Fibroblast of lung (primary cell): ENCODE results near the gene ADAMTS17. TPM values are rescaled to one million over a fixed set of nuclear protein-coding genes. Genes with fewer than 3 reads are reported as not detected.
A peak's percentile ranks its signal among the peaks of the same experiment; 100 is the strongest.

Experiments used
- DNase-seq, 2 donors: peaks; one replicate each; pipeline versions ENCODE4 v3.0.0 to v3.0.0-alpha.2; 2010; ENCODE audit warnings: low read depth in 2 of 2
- H2AFZ ChIP-seq: 2 replicates; pipeline ENCODE4 v1.5.1; 2012; ENCODE audit warnings: low read length, control low read depth, inconsistent platforms
- H3K27ac ChIP-seq: 2 replicates; pipeline ENCODE4 v1.5.1; 2011; ENCODE audit warnings: low read length, control low read depth; ENCODE audit not compliant: insufficient read depth
- H3K27me3 ChIP-seq: 2 replicates; pipeline ENCODE4 v1.5.1; 2011; ENCODE audit warnings: mild to moderate bottlenecking, low read length; ENCODE audit not compliant: control insufficient read depth, insufficient read depth
- H3K36me3 ChIP-seq: 2 replicates; pipeline ENCODE4 v1.5.1; 2011; ENCODE audit warnings: low read length; ENCODE audit not compliant: control insufficient read depth, insufficient read depth
- H3K4me1 ChIP-seq: 2 replicates; pipeline ENCODE4 v1.5.1; 2011; ENCODE audit warnings: low read length; ENCODE audit not compliant: control insufficient read depth, insufficient read depth; ENCODE audit errors: extremely low read depth
- H3K4me2 ChIP-seq: 2 replicates; pipeline ENCODE4 v1.5.1; 2011; ENCODE audit warnings: low read length, control low read depth; ENCODE audit not compliant: insufficient read depth; ENCODE audit errors: extremely low read depth
- H3K4me3 ChIP-seq, 4 experiments: fragments of 200-600 bp in 1 of 4; sonication (generic) in 1 of 4; replicated peaks in 1 of 4; 2 replicates each; pipeline ENCODE4 v1.5.1; 2011 to 2016; ENCODE audit warnings: low read length in 4 of 4, low read depth in 3 of 4, mild to moderate bottlenecking in 3 of 4, control low read depth in 2 of 4, inconsistent platforms in 1 of 4, mixed read lengths in 1 of 4; ENCODE audit not compliant: insufficient read depth in 1 of 4; ENCODE audit errors: control extremely low read depth in 1 of 4
- H3K79me2 ChIP-seq: 2 replicates; pipeline ENCODE4 v1.5.1; 2012; ENCODE audit warnings: mild to moderate bottlenecking, low read length, inconsistent platforms; ENCODE audit not compliant: control insufficient read depth, insufficient read depth
- H3K9ac ChIP-seq: 2 replicates; pipeline ENCODE4 v1.5.1; 2011; ENCODE audit warnings: mild to moderate bottlenecking, low read length, control low read depth; ENCODE audit not compliant: insufficient read depth
- H3K9me3 ChIP-seq: 2 replicates; pipeline ENCODE4 v1.5.1; 2012; ENCODE audit warnings: low read depth, low read length; ENCODE audit not compliant: control insufficient read depth, insufficient read depth
- H4K20me1 ChIP-seq: 2 replicates; pipeline ENCODE4 v1.5.1; 2011; ENCODE audit warnings: low read length; ENCODE audit not compliant: control insufficient read depth, insufficient read depth; ENCODE audit errors: extremely low read depth
- EZH2 ChIP-seq: IDR thresholded peaks from 2 replicates; pipeline ENCODE4 v1.5.1; 2012; ENCODE audit warnings: low read length, control low read depth, mild to moderate bottlenecking; ENCODE audit errors: missing control alignments
- polyA plus RNA-seq, 2 donors: library from polyadenylated mRNA; depleted of rRNA in 1 of 2; stranded (reverse) in 1 of 2; unstranded in 1 of 2; fragments of >200 nt; gene quantifications; 2 replicates each; pipeline ENCODE4 v1.2.1, GENCODE V29; 2011 to 2012; ENCODE audit warnings: missing spikeins in 1 of 2
- total RNA-seq: library from RNA; depleted of rRNA; stranded (reverse); fragments of >200 nt; gene quantifications from 2 replicates; pipeline ENCODE4 v1.2.1, GENCODE V29; 2014
- TF ChIP-seq, protein P1 (sequence below), 2 donors: IDR thresholded peaks in 1 of 2; conservative IDR thresholded peaks in 1 of 2; 1 replicate in 1 of 2; 2 replicates in 1 of 2; pipeline ENCODE4 v1.5.1; 2011 to 2012; ENCODE audit warnings: low read length in 2 of 2, control low read depth in 1 of 2, inconsistent platforms in 1 of 2, low read depth in 1 of 2, mild to moderate bottlenecking in 1 of 2

ADAMTS17 gene
- total and polyA plus RNA-seq, 2 donors (not counting 1 experiment from before 2014, with no cell fraction given), result 0.09 to 0.17 TPM

DNA sequence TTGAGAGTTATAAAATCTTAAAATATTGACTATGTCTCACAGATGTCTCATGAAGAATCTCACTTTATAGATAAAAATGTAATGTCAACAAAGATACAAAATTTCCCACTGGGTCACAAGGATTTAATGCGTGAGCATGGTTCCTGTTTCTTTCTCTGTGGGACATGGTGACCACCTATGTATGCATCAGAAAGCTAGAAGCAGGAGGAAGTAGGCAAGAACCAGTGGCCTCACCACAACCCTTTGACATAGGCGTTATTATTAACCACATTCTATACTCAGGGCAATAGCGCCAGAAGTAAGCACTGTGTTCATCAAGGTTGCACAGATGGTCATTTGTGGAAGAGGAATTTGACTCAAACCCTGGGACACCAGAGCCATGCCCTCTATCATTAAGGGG is 11.7 kb upstream of the ADAMTS17 start:
- Histone ChIP-seq H3K27me3 (no peaks in the 10 kb centered on the region), H4K20me1 (no peaks in the 10 kb centered on the region), H2AFZ (no peak overlapping the region), H3K9ac (no peak overlapping the region), H3K79me2 (no peaks in the 10 kb centered on the region), H3K27ac (no peak overlapping the region), H3K4me1 (no peaks in the 10 kb centered on the region), H3K9me3 (no peaks in the 10 kb centered on the region), H3K4me3 (no peak overlapping the region), H3K36me3 (no peaks in the 10 kb centered on the region), H3K4me2 (no peak overlapping the region)
- no peak for DNase-seq
- no peak for TF ChIP-seq EZH2
- TF ChIP-seq, protein P1, sequence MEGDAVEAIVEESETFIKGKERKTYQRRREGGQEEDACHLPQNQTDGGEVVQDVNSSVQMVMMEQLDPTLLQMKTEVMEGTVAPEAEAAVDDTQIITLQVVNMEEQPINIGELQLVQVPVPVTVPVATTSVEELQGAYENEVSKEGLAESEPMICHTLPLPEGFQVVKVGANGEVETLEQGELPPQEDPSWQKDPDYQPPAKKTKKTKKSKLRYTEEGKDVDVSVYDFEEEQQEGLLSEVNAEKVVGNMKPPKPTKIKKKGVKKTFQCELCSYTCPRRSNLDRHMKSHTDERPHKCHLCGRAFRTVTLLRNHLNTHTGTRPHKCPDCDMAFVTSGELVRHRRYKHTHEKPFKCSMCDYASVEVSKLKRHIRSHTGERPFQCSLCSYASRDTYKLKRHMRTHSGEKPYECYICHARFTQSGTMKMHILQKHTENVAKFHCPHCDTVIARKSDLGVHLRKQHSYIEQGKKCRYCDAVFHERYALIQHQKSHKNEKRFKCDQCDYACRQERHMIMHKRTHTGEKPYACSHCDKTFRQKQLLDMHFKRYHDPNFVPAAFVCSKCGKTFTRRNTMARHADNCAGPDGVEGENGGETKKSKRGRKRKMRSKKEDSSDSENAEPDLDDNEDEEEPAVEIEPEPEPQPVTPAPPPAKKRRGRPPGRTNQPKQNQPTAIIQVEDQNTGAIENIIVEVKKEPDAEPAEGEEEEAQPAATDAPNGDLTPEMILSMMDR (conservative IDR thresholded peaks at IDR 0.05 in 1 of 2, IDR thresholded peaks at IDR 0.05 in 1 of 2; ENCODE audit: low read depth in 1 of 2, low read length in 2 of 2), result no peak

DNA sequence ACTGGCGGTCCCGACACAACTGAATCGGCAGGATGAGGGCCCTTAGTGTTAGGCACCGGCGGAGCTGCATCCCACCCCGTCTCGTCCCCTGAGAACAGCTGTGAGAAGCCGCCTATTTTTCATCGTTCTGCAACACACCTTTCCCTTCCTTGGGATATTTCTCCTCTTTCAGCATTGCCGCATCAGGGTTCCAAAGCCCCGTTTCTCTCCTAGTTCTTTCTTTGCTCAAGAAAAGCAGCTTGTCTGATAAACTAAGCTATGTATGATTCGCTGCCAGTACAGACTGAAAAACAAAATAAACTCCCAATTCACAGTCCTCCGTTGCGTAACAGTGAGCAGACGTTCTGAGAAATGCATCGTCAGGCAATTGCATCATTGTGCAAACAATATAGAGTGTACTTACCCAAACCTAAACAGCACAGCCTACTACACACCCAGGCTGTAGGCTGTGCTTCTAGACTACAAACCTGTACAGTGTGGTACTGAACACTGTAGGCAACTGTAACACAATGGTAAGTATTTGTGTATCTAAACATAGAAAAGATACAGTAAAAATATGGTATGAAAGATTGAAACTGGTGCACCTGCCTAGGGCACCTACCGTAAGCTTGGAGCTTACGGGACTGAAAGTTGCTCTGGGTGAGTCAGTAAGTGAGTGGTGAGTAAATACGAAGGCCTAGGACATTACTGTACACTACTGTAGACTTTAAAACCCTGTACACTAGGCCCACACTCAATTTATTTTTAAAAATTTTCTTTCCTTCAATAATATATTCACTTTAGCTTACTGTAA is 8.9 kb upstream of the ADAMTS17 start:
- Histone ChIP-seq H3K9ac (no peak overlapping the region), H2AFZ (peak overlapping the region; percentile 20), H3K27ac (no peak overlapping the region), H3K9me3 (no peaks in the 10 kb centered on the region), H4K20me1 (no peaks in the 10 kb centered on the region), H3K79me2 (no peaks in the 10 kb centered on the region), H3K36me3 (no peaks in the 10 kb centered on the region), H3K4me3 (peak overlapping the region in 2 of 4 experiments; percentile 54 to 76), H3K4me1 (no peaks in the 10 kb centered on the region), H3K27me3 (no peaks in the 10 kb centered on the region), H3K4me2 (peak overlapping the region; percentile 7)
- TF ChIP-seq, protein P1 (conservative IDR thresholded peaks at IDR 0.05 in 1 of 2, IDR thresholded peaks at IDR 0.05 in 1 of 2; ENCODE audit: low read depth in 1 of 2, low read length in 2 of 2), result no peak
- TF ChIP-seq EZH2, result no peak
- DNase-seq, result peak; percentile 33 to 91

DNA sequence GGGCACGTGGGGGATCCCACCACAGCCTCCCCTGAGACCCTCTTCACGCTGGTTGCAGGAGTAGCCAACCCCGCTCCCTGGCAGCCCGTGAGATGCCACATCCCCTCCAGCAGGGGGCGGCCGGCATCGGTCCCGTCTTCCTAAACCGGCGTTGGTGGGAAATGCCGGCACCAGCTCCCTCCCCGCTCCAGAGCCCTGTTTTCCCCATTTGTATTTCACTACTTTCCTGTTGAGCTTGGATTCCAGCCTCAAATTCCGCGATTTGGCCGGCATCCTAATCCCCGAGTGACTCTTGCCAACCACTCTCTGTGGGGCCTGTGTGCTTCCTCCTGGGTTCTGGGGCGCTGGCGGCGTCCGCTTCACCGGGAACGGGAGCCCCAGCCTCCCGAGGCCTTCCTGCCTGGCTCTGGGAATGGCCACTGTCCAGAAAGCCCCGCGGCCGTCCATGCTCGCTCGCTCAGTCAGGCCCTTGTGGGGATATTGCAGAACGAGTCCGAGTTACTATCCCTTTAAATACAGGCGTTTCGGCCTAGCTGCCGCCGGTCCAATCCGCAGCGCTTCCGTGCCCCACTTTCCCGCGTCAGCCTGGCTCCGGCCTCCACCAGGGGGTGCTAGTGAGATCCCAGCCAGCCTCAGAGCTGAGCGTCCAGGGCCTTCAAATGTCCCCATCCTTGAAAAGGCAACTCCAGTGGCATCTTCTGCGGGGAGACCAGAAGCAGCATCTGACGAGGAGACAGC is 8.1 kb upstream of the ADAMTS17 start:
- Histone ChIP-seq H3K9me3 (no peaks in the 10 kb centered on the region), H2AFZ (peak overlapping the region; percentile 90), H3K79me2 (no peaks in the 10 kb centered on the region), H3K36me3 (no peaks in the 10 kb centered on the region), H3K4me2 (peak overlapping the region; percentile 89), H4K20me1 (no peaks in the 10 kb centered on the region), H3K4me3 (peak overlapping the region; percentile 45 to 76 (median 54)), H3K4me1 (no peaks in the 10 kb centered on the region), H3K27me3 (no peaks in the 10 kb centered on the region), H3K27ac (no peak overlapping the region), H3K9ac (peak overlapping the region; percentile 56)
- peak; percentile 75 to 84 for DNase-seq
- TF ChIP-seq EZH2, result no peak
- TF ChIP-seq, protein P1 (conservative IDR thresholded peaks at IDR 0.05 in 1 of 2, IDR thresholded peaks at IDR 0.05 in 1 of 2; ENCODE audit: low read depth in 1 of 2, low read length in 2 of 2), result peak; percentile 85 to 95
